Stimulated activated CD8-positive, alpha-beta memory T cell treated with anti-CD3 and anti-CD28 coated beads, Interleukin-15, amount 100 ng/mL, for 4 hours (primary cell): ENCODE results near the gene PRICKLE2.
"Not testable (repeated sequence)": the region's sequence is repeated elsewhere in the genome, so short reads cannot be mapped to it uniquely, and the experiment has no call there.

ENCODE experiments used
- DNase-seq, 2 donors: peaks; one replicate each; pipeline ENCODE4 v3.0.0-alpha.2; 2020; ENCODE audit warnings: low read depth in 2 of 2

The PRICKLE2 gene

DNA sequence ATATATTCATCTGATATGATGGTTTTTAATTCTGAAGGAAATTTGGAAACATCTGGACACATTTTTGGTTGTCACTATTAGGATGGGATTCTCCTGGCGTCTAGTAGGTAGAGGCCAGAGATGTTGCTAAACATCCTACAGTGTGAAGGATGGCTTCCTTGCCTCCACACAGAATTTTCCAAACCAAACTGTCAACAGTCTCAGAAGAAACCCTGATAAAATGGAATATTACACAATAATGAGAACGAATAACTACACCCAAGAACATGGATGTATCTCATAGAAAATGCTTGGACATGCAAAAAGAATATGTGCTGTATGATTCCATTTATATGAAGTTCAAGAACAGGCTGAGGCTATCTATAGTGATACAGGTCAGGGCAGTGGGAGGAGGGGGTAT is 122.1 kb downstream of the PRICKLE2 start:
- no peak for DNase-seq

DNA sequence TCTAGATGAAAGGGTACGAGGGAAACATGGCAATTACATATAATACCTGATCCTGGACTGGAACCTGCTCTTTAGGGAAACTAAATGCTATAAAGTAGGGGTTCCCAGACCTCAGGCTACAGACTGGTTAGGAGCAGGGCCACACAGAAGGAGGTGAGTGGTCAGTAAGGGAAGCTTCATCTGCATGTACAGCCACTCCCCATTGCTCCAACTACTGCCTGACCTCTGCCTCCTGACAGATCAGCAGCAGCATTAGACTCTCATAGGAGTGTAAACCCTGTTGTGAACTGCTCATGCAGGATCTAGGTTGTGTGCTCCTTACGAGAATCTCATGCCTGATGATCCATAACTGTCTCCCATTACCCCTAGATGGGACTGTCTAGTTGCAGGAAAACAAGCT is 123.1 kb downstream of the PRICKLE2 start:
- DNase-seq: no peak

DNA sequence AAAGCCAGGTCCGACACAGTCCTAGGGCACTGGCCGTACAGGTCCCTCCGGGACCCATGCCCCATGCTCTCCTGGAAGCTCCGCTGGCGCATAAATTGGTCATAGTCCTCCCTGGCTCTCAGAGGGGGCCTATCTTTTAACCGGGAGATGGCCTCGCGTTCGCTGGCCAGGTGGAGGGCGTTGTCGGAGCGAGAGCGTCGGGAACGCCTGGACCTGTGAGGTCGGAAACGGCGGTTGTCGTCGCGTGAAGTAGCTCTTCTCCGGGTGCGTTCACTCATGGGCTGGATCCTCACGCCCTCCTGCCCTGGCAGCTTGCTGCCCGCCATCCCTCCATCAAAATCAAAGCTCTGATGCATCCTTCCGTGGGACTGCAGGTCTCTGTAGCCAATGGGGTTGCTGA is 126.0 kb downstream of the PRICKLE2 start:
- DNase-seq: no peak

DNA sequence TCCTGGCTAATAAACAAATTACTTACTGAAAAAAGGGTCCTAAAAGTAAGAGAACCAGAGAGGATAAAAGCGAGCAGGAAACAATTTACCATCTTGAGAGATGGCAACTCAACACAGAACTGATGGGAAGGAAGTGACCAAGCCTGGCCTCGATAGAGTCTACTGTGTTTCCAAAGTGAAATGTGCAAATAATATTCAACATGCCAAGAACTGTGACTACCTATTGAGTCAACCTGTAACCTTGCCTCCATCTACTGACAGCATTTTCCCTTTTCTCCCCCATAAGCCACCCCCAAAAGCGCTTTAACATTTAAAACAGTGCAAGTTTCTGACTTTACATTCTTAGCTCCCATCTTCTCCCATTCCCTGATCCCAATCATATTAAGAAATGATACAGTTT is 126.6 kb downstream of the PRICKLE2 start:
- DNase-seq: no peak

DNA sequence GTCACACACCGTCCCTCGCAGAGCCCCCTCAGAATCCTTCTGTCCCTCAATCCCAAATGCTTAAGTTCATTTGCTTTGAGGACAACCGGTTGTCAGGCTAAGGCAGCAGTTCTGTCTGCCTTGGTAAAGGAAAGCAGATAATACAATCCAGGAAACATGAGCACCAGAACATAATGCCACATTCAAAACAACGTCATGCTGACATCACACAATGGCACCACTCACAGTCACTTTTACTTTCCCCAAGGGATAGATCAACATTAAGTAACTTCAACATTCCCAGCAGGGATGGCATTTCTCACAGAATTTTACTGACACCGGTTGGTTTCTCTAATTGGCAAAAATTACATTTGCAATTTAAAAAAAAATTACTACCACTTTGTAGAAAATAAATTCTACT is 127.3 kb downstream of the PRICKLE2 start:
- no peak for DNase-seq

DNA sequence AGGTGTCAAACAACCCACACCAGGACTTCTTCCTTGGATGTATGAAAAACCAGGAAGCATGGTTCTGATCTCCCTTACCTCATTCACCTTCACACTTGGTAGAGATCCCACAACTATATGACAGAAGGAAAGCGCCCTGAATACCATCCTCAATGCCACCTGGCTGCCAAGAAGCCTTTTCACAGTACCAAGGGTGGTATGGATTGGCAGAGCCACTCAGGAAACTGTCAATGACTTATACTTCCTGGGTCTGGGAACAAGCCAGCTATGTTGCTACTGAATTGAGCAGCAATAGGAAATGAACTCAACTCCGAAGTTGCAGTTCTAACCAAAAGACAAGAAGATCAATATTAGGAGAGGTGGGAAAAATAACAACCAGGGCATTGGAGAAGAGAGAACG is 129.5 kb downstream of the PRICKLE2 start:
- no peak for DNase-seq

DNA sequence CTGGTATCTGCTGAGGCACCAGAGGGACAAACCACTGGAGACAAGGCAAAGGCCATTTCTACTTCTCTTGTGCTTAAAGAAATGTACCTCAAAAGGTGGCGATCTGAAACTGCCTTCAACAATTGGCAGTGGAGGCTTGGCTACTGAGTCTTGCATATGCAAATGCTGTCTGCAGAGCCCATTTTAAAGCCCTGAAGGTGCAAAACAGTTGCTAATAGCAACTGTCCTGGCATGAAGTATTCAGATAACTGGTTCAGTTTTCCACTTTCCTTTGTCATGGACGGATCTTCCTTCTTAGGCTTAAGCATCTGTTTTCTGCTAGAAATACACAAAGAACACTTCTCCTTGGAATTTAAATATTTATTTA is 130.6 kb downstream of the PRICKLE2 start:
- no peak for DNase-seq

DNA sequence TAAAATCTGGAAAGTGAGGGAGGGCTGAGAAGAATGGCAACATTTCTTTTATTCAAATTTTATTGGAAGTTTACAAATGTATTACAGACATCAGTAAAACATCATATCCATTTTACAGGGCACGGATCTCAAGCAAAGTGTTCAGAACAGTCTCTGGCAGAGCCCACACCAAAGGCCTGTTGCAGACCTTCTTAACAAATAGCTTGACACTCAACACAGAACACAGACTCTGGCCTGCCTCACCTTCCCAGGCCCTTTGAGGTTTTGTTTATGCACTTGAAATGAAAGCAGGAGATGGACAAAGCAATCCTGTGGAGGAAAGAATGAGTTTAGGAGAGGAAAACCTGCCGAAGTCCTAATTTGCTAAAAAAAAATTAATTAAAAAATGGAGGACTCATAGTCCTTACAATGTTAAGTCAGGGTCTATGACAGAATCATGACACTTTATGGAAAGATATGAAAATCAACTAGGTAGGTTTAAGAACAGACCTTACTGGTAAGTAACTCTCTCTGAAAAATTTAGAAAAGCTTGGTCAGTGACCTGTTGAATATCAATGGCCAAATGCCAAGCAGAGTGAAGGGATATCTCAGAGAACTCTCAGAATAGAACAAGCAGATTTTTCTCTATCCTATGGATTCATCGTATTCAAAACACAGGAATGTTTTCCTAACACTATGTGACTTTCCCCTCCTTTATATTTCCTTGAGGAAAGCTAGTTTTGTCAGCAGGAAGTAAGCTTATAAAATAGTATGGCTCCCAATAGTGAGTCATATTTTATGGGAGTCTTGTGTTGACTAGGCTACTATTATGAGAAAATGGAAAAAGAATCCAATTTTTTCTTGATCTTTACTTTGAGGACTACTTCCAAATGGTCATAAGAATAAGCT is 131.2 kb downstream of the PRICKLE2 start:
- DNase-seq: no peak

DNA sequence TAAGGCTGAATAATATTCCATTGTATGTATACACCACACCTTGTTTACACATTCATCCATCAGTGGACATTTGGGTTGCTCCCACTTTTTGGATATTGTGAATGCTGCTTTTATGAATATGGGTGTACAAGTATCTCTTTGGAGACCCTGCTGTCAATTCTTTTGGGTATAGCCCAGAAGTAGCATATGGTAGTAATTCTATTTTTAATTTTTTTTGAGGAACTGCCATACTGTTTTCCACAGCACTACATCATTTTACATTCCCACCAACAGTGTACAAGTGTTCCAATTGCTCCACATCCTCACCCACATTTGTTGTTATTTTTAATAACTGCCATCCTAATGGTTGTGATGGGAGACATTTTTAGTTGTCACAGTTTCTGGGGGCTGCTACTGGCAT is 132.1 kb downstream of the PRICKLE2 start:
- no peak for DNase-seq

DNA sequence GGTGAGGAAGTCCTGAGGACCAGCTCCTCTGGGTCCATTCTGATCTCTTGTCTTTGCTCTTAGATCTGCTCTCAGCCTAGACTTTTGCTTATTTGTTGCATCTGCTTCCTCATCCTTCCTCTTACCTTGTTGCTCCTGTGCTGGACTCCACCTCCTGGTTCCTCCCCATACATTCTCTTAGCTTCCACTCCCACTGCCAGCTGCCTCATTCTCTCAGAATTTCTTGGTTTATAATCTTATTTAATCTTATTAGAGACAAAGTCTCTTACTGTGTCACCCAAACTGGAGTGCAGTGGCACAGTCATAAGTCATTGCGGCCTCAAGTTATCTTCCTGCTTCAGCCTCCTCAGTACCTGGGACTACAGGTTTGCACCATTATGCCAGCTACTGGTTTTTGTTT is 133.8 kb downstream of the PRICKLE2 start:
- DNase-seq: no peak

DNA sequence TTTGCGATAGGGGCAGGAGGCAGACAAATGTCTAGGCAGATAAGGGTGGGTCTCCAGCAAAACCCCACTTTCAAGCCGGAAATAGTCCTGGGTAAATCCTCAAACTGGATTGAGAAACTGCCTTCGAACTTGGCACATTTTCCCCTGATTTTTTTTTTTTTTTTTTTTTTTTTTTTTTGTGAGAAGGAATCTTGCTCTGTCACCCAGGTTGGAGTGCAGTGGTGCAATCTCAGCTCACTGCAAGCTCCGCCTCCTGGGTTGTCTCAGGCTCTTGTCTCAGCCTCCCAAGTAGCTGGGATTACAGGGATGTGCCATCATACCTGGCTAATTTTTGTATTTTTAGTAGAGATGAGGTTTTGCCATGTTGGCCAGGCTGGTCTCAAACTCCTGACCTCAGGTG is 135.9 kb downstream of the PRICKLE2 start:
- not testable (repeated sequence) for DNase-seq

DNA sequence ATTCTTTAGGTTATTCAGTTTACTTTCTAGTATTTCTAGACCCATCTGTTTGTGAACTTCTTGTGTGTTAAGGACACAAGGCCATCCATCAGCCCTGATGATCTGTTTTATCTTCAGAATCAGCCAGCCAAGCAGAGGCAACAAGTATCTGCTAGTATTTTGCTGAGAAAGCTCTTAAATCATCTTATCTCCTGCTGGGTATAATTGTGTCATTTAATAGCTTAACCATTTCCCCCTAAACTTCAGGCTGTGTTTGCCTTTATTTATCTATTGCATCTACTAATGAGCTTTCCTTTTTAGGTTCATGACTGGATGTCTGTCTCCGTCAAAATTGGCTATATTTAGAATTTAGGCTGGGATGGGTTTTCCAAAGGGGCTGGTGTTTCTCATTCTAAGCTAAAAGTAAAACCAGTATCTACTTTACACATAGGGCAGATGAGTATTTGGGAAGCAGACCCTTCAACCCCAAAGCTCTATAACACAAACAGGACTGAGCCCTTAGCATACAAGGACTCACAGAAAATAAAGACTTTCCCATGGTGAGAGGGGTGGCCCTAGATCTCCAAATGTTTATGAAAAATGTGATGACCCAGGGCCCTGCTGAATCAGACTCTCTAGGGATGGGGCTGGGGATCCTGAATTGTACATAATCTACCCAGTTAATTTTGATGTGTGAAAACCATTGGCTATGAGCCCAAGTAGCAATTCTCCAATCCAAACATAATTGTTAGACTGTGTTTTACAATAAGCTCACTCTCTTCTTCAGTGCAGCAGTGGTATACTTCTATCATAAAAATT is 136.7 kb downstream of the PRICKLE2 start:
- no peak for DNase-seq

DNA sequence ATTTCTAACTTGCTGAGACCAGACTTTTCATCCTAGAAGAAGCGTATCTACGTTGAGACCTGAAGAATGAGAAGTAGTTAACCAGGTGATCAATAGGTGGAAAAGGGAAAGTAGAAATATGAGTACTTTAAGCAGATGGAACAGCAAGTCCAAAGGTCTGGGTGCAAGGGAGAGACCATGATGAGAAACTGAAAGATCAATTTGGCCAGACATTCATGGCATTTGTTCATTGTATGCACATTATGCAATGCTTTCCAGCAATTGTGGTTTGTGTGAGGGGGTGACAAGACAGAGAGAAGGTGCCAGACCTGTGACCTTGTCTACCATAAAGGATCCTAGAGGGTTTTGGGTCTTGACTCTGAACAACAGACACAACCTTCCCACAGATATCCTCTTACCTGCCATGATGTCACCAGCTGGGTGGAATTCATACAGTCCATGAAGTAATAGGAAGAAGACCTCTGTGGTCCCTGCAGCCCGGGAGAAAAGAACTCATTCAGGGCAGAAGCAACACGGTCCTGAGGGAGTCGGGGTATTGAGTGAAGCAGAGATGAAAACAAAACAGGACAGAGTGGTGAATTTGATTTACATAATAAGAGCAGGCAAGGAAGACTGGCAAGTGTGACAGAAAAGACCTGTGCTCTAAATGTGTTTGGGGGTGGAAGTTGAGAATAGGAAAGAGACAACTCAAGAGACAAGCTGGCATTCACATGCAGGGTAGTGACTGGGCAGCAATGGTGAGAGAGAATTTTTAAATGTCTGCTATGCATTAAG is 138.6 kb downstream of the PRICKLE2 start:
- DNase-seq: no peak

DNA sequence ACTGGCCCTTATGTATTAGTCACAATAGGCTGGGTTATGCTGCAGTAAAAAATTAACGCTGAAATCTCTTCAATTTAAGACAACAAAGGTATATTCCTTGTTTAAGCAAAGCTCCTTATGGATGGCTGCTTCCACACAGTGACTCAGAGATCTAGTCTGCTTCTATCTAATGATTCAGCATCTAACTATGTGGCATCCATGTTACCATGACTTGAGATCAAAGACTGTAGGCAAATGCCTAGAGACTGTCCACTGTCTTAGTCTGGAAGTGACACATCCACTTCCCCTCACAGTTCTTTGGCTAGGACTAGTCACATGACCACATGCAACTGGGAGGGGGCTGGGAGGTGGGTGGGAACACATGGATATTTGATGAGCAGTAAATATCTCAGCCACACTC is 140.6 kb downstream of the PRICKLE2 start:
- no peak for DNase-seq

DNA sequence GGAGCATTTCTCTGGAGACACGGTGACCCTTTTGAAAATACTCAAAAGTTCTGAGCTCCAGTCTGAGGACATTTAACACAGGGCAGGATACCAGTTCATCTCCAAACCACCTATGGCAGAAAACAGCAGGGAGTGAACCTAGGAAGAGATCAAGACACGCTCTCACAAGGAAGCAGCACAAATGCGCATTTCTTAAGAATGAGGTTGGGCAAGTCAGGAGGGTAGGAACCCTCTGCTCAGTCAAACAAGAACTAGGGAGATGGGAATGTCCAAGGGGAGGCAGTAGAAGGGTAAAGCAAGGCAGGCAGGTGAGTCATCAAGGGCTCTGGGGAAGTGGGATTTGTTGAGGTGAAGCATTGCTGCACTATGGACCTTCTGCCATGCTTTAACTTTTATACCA is 141.7 kb downstream of the PRICKLE2 start:
- no peak for DNase-seq

DNA sequence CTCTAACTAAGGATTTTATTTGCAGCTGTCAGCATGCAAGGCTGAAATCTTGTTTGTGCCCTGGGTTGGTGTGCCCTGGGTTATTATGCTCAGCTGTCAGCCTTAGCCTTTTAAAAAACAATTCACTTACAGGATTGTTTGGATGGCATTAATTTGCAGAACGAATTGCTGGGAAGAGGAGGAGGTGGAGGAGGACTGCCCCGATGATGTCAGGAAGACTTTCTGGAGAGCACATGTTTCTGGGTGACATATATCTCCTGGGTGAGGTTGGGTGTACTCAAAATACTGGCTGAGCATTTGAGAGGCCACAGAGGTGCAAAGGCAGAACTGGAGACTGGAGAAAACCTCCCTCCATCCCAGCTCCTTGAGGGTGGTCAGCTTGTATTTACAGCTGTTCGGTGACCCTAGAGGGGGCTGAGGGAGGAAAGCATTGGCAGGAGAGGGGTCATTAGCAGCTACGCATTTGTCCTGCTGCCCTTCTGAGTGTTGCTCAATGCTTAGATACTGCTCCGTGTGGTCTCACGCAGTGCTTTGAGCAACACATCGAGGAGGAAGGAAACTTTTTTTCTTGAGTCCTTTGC is 142.2 kb downstream of the PRICKLE2 start:
- no peak for DNase-seq

DNA sequence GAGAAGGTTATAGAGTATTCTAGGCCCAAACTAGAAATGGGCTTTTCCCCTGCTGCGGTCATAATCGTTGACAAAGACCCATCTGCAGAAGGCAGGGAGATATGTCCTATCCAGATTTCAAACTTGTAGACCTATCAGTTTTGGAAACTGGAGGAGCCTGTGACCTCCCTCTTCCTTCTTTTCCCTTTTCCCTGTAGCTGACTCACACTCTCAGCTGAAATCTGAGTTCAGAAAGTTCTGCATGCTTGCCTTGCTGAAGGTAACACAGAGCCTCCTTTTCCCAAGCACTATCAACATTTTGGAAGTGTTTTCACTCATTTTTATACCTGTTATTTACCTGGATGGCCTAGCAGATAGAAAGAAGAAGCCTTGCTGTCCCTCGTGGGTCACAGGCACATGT is 142.9 kb downstream of the PRICKLE2 start:
- no peak for DNase-seq

DNA sequence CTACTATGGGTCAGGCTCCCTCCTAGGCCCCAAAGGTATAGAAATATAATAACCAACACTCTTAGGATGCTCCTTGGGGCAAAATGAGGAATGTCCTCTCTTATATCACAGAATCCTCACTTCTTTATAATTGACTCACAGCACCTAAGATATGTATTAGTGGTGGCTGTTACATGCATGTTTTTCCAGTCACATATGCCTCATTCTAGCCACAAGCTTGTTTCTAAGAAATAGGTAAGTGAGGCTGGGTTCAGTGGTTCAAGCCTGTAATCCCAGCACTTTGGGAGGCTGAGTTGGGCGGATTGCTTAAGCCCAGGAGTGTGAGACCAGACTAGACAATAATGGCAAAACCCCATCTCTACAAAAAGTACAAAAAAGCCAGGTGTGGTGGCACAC is 144.0 kb downstream of the PRICKLE2 start:
- DNase-seq: no peak

DNA sequence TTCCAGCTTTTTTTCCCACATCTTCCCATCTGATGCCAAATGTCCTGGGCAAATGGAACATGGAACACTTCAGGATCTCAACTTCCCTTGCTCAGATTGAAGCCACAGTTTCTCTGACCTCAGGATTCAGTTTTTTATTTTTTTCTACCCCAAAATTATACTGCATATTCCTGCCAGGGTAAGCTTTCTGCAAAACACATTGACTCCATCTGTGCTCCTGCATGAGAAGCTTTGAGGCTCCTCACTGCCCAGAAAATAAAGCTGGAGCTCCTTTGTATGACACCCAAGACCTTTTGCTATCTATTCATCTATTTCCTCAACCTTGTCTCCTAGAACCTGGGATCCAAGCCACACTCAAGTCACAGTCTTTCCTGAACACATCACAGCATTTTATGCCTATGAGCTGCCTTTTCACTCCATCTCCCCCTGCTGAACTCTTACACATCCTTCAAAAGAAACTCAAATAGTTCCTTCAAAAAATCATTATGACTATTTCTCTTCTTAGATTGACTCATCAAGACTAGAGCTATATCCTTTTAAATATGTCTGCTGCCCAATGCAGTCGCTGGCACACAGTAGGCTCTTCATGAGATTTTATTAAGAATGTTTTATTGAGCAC is 144.5 kb downstream of the PRICKLE2 start:
- DNase-seq: no peak

DNA sequence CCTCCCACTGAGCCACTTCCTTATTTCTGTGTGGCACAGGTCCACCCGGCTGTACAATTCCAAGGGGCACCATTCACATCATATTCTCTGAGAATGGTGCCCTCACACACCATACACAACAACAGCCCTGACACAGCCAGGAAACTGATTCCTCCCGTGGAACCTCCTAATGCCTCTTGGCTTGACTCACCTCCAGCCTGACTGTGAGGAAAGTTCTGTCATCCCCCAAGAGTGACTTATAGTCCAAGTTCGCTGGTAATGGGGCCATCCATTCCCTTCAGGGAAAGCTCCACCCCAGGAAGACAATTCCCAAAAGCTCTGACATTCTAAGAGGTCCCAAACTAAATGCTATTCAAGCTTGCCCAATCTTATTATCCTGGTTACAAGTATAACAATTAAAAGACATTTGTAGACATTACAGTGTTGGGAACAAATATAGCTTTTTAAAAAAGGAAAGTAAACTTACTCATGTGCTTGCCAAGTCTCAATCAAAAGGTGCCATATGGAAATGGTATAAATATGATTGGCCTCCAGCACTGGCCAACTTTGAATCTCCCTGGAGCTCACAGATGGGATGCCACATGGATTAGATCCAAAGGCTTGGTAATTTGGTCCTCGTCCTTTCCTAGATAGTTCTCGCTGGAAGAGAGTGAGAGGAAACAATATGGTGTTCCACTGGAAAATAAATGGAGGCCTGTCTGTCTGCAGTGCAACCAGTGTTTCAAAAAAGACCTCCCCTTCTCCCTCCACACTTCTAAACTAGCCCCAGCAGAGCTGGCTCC is 145.7 kb downstream of the PRICKLE2 start:
- no peak for DNase-seq

DNA sequence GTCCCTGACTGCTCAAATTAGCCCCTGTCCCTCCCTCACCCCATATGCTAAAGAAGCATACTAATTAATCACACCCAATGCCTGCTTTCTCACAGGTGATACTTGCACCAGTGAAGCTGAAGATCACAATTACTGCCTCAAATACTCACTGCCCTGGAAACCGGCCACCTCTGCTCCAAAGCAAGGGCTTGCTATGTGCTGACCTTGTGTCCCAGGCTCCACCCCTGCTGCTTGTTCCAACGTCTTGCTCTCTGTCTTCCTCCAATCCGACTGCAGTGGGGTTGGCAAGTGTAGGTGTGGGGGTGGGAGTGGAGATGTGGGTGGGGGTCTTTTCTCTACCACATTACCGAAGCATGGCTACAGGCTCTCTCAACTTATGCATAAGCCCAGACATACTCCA is 146.3 kb downstream of the PRICKLE2 start:
- DNase-seq: no peak
